Esophagus muscularis mucosa (tissue), 4 donors: ENCODE data around the gene C4orf54. TPM values are rescaled to one million over a fixed set of nuclear protein-coding genes. Genes with fewer than 3 reads are reported as not detected.

Experiments
- DNase-seq: peaks from one replicate; pipeline ENCODE4 v3.0.0-alpha.2; 2017; ENCODE audit errors: extremely low spot score
- H3K27ac ChIP-seq, 4 donors: fragments of 200-600 bp; sonication (generic); replicated peaks in 1 of 4; 1 replicate in 3 of 4; 2 replicates in 1 of 4; pipeline ENCODE4 v1.5.1; 2016 to 2019; ENCODE audit warnings: mild to moderate bottlenecking in 1 of 4
- H3K27me3 ChIP-seq, 4 donors: fragments of 200-600 bp; sonication (generic); one replicate each; pipeline versions ENCODE4 v1.5.1 to v1.6.0; 2016 to 2019
- H3K36me3 ChIP-seq, 4 donors: fragments of 200-600 bp; sonication (generic); one replicate each; pipeline ENCODE4 v1.5.1; 2016 to 2019
- H3K4me1 ChIP-seq, 4 donors: fragments of 200-600 bp; sonication (generic); one replicate each; pipeline ENCODE4 v1.5.1; 2016 to 2019
- H3K4me3 ChIP-seq, 4 donors: fragments of 200-600 bp; sonication (generic); 1 replicate in 2 of 4; 2 replicates in 2 of 4; pipeline ENCODE4 v1.5.1; 2016 to 2019; ENCODE audit warnings: mild to moderate bottlenecking in 4 of 4, moderate library complexity in 1 of 4
- H3K9me3 ChIP-seq, 4 donors: fragments of 200-600 bp; sonication (generic); 1 replicate in 3 of 4; 2 replicates in 1 of 4; pipeline ENCODE4 v1.5.1; 2016 to 2019
- EP300 ChIP-seq: sonication (generic); formaldehyde crosslinking; IDR thresholded peaks from one replicate; pipeline ENCODE4 v1.6.1; 2017; ENCODE audit warnings: antibody characterized with exemption
- POLR2A ChIP-seq: fragments of 450-650 bp; IDR thresholded peaks from one replicate; pipeline ENCODE4 v1.6.1; 2017; ENCODE audit warnings: antibody characterized with exemption, moderate library complexity, mild to moderate bottlenecking, low read depth
- POLR2AphosphoS5 ChIP-seq, 2 donors: sonication (generic); formaldehyde crosslinking; IDR thresholded peaks; one replicate each; pipeline ENCODE4 v1.6.1; 2017; ENCODE audit warnings: antibody characterized with exemption in 2 of 2
- WGBS: methylation state at CpG from one replicate; pipeline ENCODE4 v1.1.5; 2018; 5-methylcytosine and 5-hydroxymethylcytosine counted together
- intact Hi-C: fragments of 100-400 bp; cut with DNase I; formaldehyde crosslinking; loops from one replicate; pipeline ENCODE4 v1.15.1; 2023
- total RNA-seq, 4 donors: library from RNA; depleted of rRNA; stranded (reverse); fragments of >200 nt; gene quantifications; one replicate each; pipeline versions ENCODE4 v1.1.0 to v1.2.1, GENCODE V29; 2016
- TF ChIP-seq, protein P1 (sequence below), 3 experiments: fragments of 200-600 bp in 2 of 3; fragments of 450-650 bp in 1 of 3; sonication (generic) in 2 of 3; IDR thresholded peaks; one replicate each; pipeline ENCODE4 v1.5.1; 2017 to 2019; ENCODE audit warnings: antibody characterized with exemption in 3 of 3, mild to moderate bottlenecking in 2 of 3, moderate library complexity in 1 of 3

C4orf54 gene
- total RNA-seq, 4 donors from 2014 or later = under 0.01 to 2.1 (median 0.60) TPM

DNA sequence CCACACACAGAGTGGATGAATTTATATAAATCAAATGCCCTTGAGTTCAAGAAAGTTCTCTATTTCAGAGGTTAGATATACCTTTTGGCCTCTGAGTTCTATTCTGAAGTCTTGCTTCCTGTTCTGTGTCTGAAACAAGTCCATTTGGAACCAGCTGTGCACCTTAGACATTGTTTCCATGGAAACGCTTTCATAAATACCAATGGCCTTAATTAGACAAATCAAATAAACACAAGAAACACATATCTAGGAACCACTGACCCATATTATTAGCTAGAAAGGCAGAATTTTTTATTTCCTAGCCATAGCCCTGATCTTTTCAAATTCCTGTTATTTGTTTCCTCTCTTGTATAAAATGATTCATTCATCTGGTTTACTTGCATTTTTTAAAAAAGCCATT is 8.4 kb upstream of the C4orf54 start:
- no peak overlapping the region for H3K4me3 ChIP-seq
- WGBS = 62% methylated on average over 1 of the region's 1 CpG
- H3K27me3 ChIP-seq = no peaks in the 10 kb centered on the region
- TF ChIP-seq, protein P1, sequence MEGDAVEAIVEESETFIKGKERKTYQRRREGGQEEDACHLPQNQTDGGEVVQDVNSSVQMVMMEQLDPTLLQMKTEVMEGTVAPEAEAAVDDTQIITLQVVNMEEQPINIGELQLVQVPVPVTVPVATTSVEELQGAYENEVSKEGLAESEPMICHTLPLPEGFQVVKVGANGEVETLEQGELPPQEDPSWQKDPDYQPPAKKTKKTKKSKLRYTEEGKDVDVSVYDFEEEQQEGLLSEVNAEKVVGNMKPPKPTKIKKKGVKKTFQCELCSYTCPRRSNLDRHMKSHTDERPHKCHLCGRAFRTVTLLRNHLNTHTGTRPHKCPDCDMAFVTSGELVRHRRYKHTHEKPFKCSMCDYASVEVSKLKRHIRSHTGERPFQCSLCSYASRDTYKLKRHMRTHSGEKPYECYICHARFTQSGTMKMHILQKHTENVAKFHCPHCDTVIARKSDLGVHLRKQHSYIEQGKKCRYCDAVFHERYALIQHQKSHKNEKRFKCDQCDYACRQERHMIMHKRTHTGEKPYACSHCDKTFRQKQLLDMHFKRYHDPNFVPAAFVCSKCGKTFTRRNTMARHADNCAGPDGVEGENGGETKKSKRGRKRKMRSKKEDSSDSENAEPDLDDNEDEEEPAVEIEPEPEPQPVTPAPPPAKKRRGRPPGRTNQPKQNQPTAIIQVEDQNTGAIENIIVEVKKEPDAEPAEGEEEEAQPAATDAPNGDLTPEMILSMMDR (IDR thresholded peaks at IDR 0.05) = no peak
- TF ChIP-seq POLR2AphosphoS5 (IDR thresholded peaks at IDR 0.05) = no peak
- TF ChIP-seq POLR2A = no peak
- no peak for TF ChIP-seq EP300
- DNase-seq = no peak
- no peak overlapping the region for H3K27ac ChIP-seq
- intact Hi-C loops = no loop called here
- peaks cover 2 to 20% (median 18%) of the 10 kb centered on the region in 4 donors for H3K4me1 ChIP-seq
- H3K36me3 ChIP-seq = no peaks in the 10 kb centered on the region
- no peaks in the 10 kb centered on the region for H3K9me3 ChIP-seq

DNA sequence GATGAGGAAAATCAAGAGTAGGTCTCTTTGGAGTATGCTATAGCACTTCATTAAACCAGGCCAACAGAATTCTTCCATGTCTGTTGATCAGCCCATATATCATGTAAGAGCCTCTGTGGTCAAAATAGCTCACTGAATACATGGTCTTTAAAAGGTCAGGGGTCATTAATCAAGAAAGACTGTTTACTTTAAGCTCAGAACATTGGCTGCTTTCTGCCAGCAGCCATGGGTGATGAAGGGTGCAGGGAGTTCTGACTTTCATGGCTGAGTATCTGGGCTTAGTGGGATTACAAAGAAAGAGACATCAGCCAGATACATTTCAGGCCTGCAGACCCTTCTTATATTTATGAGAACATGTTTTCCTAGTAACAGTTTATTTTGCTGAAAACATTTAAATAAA is 7.1 kb upstream of the C4orf54 start:
- peaks cover 0 to 20% (median 18%) of the 10 kb centered on the region in 4 donors for H3K4me1 ChIP-seq
- no peaks in the 10 kb centered on the region for H3K36me3 ChIP-seq
- no peaks in the 10 kb centered on the region for H3K27me3 ChIP-seq
- intact Hi-C loops = no loop called here
- H3K4me3 ChIP-seq = no peak overlapping the region
- TF ChIP-seq POLR2AphosphoS5 (IDR thresholded peaks at IDR 0.05) = no peak
- no peaks in the 10 kb centered on the region for H3K9me3 ChIP-seq
- DNase-seq = no peak
- H3K27ac ChIP-seq = peak overlapping the region in 2 of 4 donors; percentile 3 to 16

- H3K4me1 ChIP-seq = peaks cover 8 to 45% (median 33%) of the 10 kb centered on the region in 4 donors
- no peak overlapping the region for H3K4me3 ChIP-seq
- no peak for DNase-seq
- no peaks in the 10 kb centered on the region for H3K9me3 ChIP-seq
- H3K27me3 ChIP-seq = no peaks in the 10 kb centered on the region
- WGBS = 84% methylated on average over 5 of the region's 5 CpGs
- intact Hi-C loops = no loop called here
- H3K36me3 ChIP-seq = no peaks in the 10 kb centered on the region
- no peak overlapping the region for H3K27ac ChIP-seq
- TF ChIP-seq POLR2AphosphoS5 (IDR thresholded peaks at IDR 0.05) (no peak), EP300 (no peak), POLR2A (no peak)
- TF ChIP-seq, protein P1 (IDR thresholded peaks at IDR 0.05) = no peak
Observed at GRCh38 chr4:99661907-99662306, 4.3 kb upstream of the C4orf54 start.

DNA sequence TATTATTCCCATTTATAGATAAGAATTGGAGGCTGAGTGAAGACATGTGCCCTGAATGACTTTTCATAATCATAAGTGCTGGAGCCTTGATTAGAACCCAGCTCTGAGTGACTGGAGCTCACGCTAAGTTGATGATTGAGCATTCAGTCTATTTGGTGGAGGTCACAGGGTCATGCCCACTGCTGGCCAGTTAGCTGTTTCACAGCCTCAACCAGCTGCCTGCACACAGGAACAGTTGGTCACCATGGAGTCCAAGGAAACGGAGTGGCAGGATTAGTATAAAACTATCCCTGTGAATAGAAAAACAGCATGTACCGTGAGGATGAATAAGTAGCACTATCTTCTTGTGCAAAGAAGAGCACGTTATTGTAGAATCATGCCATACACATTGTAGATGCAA is 1.0 kb upstream of the C4orf54 start:
- Histone ChIP-seq H3K36me3 (no peaks in the 10 kb centered on the region), H3K4me1 (peaks cover 18 to 52% (median 37%) of the 10 kb centered on the region in 4 donors), H3K27ac (peak overlapping the region; percentile 52 to 71 (median 66)), H3K27me3 (no peaks in the 10 kb centered on the region), H3K9me3 (no peaks in the 10 kb centered on the region), H3K4me3 (no peak overlapping the region)
- intact Hi-C loops = no loop called here
- whole genome bisulfite sequencing = 90% methylated on average over 4 of the region's 4 CpGs
- no peak for TF ChIP-seq POLR2A
- TF ChIP-seq, protein P1 (IDR thresholded peaks at IDR 0.05) = no peak
- TF ChIP-seq POLR2AphosphoS5 (IDR thresholded peaks at IDR 0.05) = no peak
- no peak for TF ChIP-seq EP300
- no peak for DNase-seq

GRCh38 chr4:99655308-99656081 is 2.1 kb downstream of the C4orf54 start:
- Histone ChIP-seq H3K27ac (peak overlapping the region; percentile 62 to 71 (median 66)), H3K9me3 (no peaks in the 10 kb centered on the region), H3K4me3 (no peak overlapping the region), H3K36me3 (no peaks in the 10 kb centered on the region), H3K4me1 (peaks cover 18 to 52% (median 37%) of the 10 kb centered on the region in 4 donors), H3K27me3 (no peaks in the 10 kb centered on the region)
- TF ChIP-seq EP300 = no peak
- peak; percentile 13 to 14 for TF ChIP-seq POLR2AphosphoS5 (IDR thresholded peaks at IDR 0.05)
- intact Hi-C loops = no loop called here
- DNase-seq = no peak
- WGBS = 43% methylated on average over 9 of the region's 9 CpGs
